Iris pigment epithelial cell (primary cell): Measurements from ENCODE around the gene VSIG1.
A peak's percentile ranks its signal among the peaks of the same experiment; 100 is the strongest.

Experiments used
- DNase-seq: peaks from one replicate; pipeline ENCODE4 v3.0.0-alpha.2; 2011; ENCODE audit warnings: low read depth

VSIG1 gene

DNA sequence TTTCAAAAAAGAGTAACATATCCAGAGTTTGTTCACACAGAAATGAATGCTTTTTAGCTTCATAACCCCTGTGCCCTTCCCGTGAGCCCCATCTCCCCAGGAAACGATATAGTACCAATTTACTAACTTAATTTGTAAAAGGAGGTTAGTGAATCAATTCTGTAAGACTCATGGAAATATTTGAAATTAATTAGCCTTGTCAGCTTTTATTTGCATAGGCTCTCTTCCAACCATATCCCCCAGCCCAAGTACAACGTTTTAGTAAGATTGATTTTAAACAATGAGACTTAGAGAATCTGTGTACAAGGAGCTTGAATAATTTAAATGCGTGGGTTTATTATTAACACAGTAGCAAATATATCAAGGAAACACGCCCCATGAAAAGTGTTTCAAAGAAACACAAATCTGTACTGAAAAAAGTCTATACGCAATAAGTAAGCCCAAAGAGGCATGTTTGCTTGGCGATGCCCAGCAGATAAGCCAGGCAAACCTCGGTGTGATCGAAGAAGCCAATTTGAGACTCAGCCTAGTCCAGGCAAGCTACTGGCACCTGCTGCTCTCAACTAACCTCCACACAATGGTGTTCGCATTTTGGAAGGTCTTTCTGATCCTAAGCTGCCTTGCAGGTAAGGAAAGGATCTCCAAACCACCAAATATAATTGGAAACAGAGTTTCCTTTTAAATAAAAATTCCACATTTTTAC is at the start of gene VSIG1:
VSIG1 (plus strand) TSS at position 512 of the 703 bp plus-strand sequence; CDS start at position 578, 66 bp downstream.
- no peak for DNase-seq

- no peak for DNase-seq
These were observed 48.7 kb upstream of the VSIG1 start for GRCh38 chrX:107996124-107996523.

DNA sequence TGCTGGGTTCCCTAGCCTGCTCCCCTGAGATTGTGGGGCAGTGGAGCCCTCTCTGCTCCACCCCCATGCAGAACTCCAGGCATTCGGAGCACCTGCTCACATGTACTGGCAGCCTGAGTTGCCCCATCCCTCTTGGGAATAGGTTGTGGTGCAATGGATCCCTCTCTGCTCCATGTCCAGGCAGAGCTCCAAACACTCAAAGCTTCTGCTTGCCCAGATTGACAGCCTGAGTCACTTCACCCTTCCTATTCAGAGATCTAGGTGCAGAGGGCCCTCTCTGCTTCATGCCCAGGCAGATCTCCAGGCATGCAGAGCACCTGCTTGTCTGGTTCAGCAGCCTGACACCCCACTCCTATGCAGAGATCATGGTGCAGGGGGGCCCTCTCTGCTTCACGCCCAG is 44.1 kb upstream of the VSIG1 start:
- peak; percentile 9 for DNase-seq

DNA sequence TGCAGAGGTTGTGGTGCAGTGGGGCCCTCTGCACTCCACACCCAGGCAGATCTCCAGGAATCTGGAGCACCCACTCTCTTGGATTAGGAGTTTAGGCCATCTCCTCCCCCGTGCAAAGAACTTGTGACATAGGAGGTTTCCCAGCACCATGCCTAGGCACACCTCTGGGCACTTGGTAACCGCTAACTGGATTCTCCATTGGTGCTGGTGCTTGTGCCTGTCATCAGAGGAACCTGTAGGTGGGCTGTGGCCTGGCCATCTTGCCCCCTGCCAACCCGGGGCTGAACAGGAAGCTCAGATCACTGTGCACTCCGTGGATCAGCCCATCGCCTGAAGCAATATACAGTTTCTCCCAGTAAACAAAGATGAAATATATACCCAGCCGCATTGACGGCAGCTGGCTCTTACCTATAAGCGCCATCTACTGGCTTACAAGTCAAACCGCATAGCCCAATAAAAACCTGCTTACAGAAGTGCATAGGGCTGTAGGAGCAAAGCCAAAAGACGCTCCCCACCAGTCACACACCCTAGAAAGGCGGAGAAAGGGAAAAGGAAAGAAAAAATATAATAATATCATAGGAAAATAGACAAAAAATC is 43.5 kb upstream of the VSIG1 start:
- peak; percentile 64 for DNase-seq

GRCh38 chrX:108018656-108019381 is 26.0 kb upstream of the VSIG1 start:
- no peak for DNase-seq

DNA sequence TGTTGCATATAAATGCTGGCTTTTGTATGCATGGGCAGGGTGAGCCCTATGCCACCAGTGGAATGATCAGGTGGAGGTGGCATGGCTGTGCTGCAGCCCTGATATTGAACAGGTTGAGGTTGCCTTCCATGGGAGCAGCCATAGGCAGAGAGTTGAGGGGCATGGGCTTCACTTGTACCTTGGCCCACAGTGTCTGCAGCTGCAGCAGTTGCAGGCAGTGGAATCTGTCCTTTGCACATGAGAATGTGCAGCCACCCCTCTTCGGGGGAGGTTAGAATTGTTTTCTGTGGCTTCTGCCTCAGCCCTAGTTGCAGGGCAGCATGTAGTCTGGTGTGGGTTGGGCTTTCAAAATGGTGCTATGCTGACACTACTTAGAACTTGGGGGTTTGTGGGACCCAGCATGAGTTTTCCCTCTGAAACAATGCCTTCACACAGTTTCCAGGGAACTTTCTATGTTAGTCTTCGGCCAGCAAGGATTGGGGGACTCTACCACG is 25.4 kb upstream of the VSIG1 start:
- no peak for DNase-seq

- DNase-seq: peak; percentile 32
These were observed 24.2 kb upstream of the VSIG1 start for GRCh38 chrX:108020631-108021030.

DNA sequence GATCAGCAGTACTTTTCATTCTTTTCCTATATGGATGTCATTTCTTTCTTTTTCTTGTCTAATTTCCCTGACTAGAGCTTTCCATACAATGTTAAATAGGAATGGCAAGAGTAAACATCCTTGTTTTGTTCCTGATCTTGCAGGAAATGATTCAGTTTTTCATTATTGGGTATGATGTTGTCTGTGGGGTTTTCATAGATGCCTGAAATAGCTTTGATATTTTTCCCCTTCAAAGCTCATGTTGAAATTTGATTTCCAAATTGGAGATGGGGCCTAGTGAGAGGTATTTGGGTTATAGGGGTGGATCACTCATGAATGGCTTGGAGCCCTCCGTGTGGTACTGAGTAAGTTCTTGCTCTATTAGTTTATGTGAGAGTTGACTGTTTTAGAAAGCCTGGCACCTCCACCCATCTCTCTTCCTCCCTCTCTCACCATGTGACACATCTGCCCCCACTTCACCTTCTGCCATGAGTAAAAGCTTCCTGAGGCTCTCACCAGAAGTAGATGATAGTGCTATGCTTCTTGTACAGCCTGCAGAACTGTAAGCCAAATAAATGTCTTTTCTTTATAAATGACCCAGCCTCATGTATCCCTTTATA is 22.3 kb upstream of the VSIG1 start:
- DNase-seq: peak; percentile 42

DNA sequence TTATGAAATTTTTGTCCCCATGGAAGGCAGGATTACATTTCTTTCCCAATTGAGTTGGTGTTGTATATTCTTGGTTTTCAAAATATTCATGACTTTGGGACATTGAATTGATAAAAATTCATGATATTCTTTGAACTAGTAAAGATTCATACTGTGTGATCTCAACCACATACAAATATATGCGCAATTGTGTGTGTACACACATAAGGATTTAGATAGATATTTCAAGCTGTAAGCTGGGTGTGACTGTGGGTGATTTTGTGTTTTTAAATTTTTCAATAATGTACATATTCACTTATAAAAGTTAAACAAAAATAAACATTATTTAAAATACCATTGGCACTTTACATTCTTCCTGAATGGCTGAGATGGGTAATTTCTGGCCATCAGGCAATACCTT is 19.5 kb upstream of the VSIG1 start:
- DNase-seq: no peak

DNA sequence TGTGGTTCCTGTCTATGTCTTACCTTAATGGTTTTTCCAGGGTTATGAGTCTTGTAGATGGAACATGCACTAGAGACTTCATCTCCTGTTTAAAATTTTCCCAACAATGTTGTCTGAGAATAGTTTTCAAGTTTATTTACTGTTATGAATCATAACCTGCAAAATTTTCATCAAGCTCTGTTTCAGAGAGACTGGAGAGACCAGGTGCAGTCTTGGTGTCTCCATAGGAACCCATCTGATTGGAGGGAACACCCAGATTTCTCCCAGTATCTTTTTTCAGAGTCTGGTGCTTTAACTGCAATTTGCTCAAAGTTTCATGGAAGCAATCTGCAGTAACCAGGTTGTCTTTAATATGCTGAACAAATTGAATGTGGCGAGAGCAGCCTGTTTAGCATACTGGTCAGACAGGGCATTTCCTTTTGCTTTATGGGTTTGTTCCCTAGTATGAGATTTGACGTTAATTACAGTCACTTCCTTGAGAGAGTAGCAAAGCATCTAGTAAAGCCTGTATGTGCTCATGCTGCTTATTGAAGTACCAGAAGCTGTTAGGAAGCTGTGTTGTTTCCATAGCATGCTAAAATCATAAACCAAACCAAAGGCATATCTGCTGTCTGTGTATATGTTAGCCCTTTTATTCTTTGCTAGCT is 18.8 kb upstream of the VSIG1 start:
- no peak for DNase-seq

DNA sequence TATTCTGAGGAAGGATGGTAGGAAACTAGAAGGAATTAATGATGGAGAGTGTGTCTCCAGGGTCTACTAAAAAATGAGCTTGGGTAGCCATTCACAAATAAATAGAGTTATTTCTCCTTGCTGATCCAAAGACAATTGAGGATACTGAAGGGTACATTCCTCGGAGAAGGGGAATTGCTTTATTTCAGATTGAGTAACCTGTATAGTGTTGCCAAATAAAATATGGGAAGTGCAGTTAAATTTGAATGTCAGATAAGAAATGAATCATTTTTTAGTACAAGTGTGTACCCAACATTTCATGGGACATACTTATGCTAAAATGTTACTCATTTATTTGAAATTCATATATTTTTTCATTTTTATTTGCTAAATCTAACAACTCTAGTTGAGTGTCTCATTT is 16.0 kb upstream of the VSIG1 start:
- no peak for DNase-seq

- no peak for DNase-seq
These were observed 14.7 kb upstream of the VSIG1 start for GRCh38 chrX:108029928-108030711.

DNA sequence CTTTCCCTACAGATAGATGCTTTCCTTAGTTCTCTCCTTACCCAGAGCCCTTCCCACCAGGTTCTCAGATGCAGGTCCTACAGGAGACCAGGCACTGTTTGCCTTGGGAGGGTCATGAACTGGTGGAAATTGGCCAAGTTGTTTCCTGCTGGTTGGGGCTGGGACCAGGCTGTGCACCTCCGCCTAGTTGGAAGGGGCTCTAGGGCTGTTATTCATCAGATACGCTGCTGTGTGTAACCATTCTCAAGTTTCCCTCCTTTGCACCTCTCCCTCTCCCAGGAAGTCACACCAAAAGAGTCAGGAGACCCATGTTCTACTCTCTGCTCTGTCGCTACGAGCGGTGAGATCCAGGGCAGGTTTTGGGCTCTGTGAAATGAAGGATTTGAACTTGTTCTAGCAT is 11.9 kb upstream of the VSIG1 start:
- no peak for DNase-seq

DNA sequence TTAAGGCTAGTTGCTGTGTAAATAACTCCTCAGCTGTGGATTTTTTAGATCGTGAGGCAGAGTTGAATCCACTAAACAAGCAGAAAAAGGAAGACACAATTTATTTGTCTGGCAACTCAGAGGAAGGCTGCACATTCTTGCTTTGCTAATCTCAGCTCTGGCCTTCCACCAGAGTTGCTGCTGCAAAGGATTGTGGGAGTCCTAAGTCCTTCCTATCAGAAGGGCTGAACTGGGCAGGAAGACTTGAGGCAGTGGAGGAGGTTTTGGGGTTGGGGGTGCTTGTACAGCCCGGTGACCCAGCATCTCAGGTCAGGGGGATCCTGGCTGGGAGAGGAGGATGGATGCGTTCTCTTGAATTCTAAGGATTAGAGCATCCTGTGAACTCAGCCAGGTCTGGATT is 11.0 kb upstream of the VSIG1 start:
- DNase-seq: peak; percentile 34

DNA sequence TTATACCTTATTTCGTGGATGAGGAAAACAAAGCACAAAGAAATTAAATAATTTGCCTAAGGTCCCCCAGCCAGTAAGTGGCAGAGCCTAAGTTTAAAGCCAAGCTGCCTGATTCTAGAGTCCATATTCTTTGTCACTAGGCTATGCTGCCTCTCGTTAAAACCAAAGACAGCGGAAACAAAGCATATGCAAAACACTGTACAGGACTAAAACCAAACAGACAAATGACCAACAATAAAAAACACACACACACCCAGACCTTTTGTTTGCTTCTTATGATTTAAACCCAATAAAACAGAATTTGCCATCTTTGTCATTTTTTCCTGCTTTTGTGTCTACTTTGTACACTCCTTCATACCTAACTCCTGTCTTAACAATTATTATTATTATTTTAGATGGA is 10.1 kb upstream of the VSIG1 start:
- DNase-seq: no peak

GRCh38 chrX:108036298-108036973 is 8.4 kb upstream of the VSIG1 start:
- peak; percentile 90 for DNase-seq

- DNase-seq: no peak
These were observed 4.8 kb downstream of the VSIG1 start for GRCh38 chrX:108049649-108050048.

DNA sequence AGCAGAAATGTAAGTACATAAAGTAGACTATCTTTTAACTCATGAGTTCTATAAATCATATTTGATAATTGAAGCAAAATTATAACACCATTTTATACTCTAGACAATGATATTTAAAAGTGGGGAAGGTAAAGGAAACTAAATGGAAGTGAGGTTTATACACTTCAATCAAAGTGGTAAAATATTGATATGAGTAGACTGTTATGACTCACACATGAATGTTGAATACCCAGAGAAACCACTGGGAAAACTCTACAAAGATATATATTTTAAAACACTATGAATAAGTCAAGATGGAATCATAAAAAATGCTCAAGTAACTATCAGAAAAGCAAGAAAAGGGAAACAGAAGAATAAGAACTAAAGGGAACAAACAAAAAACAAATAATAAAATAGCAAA is 8.4 kb downstream of the VSIG1 start:
- no peak for DNase-seq

DNA sequence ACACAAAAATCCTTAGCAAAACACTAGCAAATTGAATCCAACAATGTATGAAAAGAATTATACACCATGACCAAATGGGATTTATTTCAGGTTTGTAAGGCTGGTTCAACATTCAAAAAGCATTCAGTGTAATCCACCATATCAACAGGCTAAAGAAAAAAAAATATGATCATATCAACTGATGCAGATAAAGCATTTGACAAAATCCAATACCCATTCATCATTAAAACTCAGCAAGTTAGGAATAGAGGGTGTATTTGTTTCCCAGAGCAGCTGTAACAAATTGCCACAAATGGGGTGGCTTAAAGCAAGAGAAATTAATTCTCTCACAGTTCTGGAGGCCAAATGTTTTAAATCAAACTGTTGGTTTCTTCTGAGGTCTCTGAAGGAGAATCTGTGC is 10.7 kb downstream of the VSIG1 start:
- DNase-seq: no peak

- no peak for DNase-seq
These were observed 14.9 kb downstream of the VSIG1 start for GRCh38 chrX:108059801-108060200.

DNA sequence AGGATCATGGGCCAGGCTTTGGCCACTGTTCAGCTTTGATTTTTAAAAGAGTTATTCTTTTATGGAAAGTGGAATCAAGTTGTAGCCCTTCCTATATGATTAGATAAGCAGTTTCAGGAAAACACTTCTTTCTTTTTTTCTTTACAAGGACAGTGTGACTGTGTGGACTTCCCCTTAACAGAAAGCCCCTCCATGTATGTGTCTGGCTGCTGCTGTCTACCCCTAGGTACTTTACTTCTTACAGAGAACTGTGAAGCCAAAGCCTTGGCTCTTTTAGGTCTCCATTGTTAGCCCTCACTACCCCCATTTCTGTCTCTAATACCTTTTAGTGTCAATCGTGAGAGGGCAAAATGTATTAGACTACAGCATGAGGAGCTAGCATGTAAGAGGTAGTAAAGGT is 19.1 kb downstream of the VSIG1 start:
- DNase-seq: no peak
